ENCODE results near the gene MVP.
"Not testable (repeated sequence)": the region's sequence is repeated elsewhere in the genome, so short reads cannot be mapped to it uniquely, and the experiment has no call there.

Gene MVP

GRCh38 chr16:29791845-29792807 lies 28.1 kb upstream of the MVP start:
- Mint-ChIP-seq H3K27me3 (ENCODE audit: low read depth, poor library complexity) (no peaks in the 10 kb centered on the region), H3K9me3 (no peaks in the 10 kb centered on the region), H3K4me3 (peak overlapping the region; percentile 99), H3K4me1 (peaks cover 43% of the 10 kb centered on the region), H3K27ac (peak overlapping the region; percentile 60), H3K36me3 (ENCODE audit: low read depth) (peaks cover 42% of the 10 kb centered on the region)
- no peak for DNase-seq
- TF ChIP-seq CTCF (IDR thresholded peaks at IDR 0.05): no peak

DNA sequence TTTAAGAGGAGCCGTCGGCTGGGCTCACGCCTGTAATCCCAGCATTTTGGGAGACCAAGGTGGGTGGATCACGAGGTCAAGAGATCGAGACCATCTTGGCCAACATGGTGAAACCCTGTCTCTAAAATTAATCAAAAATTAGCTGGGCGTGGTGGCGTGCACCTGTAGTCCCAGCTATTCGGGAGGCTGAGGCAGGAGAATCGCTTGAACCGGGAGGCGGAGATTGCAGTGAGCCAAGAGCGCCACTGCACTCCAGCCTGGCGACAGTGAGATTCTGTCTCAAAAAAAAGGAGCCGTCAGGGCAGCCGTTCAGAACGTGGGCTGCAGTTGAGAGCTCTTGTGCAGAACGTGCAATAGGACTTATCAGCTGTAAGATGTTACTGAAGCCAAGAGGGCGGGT lies 27.1 kb upstream of the MVP start:
- not testable (repeated sequence) for H3K9me3 Mint-ChIP-seq; H3K27me3 Mint-ChIP-seq (ENCODE audit: low read depth, poor library complexity); DNase-seq
- Mint-ChIP-seq H3K27ac (peak overlapping the region; percentile 43), H3K4me3 (peak overlapping the region; percentile 99), H3K4me1 (peaks cover 43% of the 10 kb centered on the region), H3K36me3 (ENCODE audit: low read depth) (peaks cover 50% of the 10 kb centered on the region)

DNA sequence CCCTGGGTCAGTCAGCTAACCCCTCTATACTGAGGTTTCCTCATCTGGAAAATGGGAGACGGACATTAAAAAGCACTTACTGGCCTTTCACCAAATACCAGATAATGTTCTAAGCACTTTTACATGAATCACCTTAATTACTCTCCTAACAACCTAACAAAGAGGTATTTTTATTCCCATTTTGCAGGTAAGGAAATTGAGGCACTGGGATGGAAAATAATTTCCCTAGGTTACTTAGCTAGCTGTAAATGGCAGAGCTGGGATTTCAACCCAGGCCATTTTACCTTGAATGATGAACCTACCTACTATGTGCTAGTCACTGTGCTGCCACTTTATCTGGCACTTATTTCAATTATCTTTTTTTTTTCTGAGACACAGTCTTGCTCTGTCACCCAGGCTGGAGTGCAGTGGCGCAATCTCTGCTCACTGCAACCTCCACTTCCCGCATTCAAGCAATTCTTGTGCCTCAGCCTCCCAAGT lies 26.0 kb upstream of the MVP start:
- Mint-ChIP-seq H3K27me3 (ENCODE audit: low read depth, poor library complexity) (no peaks in the 10 kb centered on the region), H3K4me3 (no peak overlapping the region), H3K4me1 (peaks cover 43% of the 10 kb centered on the region), H3K9me3 (no peaks in the 10 kb centered on the region), H3K27ac (no peak overlapping the region), H3K36me3 (ENCODE audit: low read depth) (peaks cover 61% of the 10 kb centered on the region)
- no peak for TF ChIP-seq CTCF (IDR thresholded peaks at IDR 0.05)
- DNase-seq: no peak

GRCh38 chr16:29802416-29802935 lies 17.8 kb upstream of the MVP start:
- H3K4me3 Mint-ChIP-seq: no peak overlapping the region
- peak overlapping the region; percentile 80 for H3K27ac Mint-ChIP-seq
- peaks cover 26% of the 10 kb centered on the region for H3K4me1 Mint-ChIP-seq
- peaks cover 3% of the 10 kb centered on the region for H3K27me3 Mint-ChIP-seq (ENCODE audit: low read depth, poor library complexity)
- peaks cover 47% of the 10 kb centered on the region for H3K36me3 Mint-ChIP-seq (ENCODE audit: low read depth)
- TF ChIP-seq CTCF (IDR thresholded peaks at IDR 0.05): no peak
- H3K9me3 Mint-ChIP-seq: no peaks in the 10 kb centered on the region
- no peak for DNase-seq

DNA sequence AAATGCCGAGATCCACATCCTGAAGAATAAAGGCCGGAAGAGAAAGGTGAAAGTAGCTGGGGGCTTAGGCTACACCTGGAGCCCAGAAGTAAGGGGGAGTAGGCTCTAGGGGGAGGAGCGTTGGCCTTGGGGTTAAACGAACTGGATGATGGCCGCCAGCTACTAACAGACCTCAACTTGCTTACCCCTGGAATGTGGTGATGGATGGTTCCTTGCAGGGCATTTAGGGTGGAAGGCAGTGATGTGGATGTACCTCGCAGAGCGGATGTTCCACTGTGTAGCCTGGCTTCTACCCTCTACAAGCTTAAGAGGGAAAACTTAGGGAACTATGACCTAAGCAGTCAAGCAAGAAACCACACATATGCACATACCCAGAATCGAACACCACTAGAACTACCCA lies 16.2 kb upstream of the MVP start:
- Mint-ChIP-seq H3K4me3 (peak overlapping the region; percentile 84), H3K36me3 (ENCODE audit: low read depth) (peaks cover 38% of the 10 kb centered on the region), H3K4me1 (peaks cover 41% of the 10 kb centered on the region), H3K27ac (peak overlapping the region; percentile 90), H3K9me3 (no peaks in the 10 kb centered on the region), H3K27me3 (ENCODE audit: low read depth, poor library complexity) (peaks cover 3% of the 10 kb centered on the region)
- no peak for DNase-seq
- TF ChIP-seq CTCF (IDR thresholded peaks at IDR 0.05): no peak

DNA sequence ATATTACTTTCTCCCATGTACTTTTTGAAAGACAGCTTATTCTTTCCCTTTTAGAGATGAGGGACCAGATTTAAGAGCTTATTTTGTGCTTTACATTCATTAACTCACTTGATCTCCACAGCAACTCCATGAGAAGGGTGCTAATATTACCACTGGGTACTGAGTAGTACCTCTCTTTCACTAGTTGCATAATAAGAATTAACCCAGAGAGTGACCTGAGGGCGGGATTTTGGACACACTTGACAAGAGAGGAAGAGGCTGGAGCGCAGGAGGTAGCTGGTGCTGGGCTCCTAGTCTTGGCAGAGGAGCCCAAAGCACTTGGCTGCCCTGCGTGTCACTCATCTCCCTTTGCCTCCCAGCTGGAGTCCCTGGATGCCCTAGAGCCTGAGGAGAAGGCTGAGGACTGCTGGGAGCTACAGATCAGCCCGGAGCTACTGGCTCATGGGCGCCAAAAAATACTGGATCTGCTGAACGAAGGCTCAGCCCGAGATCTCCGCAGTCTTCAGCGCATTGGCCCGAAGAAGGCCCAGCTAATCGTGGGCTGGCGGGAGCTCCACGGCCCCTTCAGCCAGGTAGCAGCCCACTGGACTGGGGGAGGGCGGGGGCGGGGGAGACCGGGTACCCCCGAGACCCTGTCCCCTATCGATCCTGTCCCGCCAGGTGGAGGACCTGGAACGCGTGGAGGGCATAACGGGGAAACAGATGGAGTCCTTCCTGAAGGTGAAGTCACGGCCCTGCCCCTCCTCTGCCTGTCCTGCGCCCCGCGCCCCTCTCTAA lies 15.6 kb upstream of the MVP start:
- peak overlapping the region; percentile 99 for H3K27ac Mint-ChIP-seq
- no peak for TF ChIP-seq CTCF (IDR thresholded peaks at IDR 0.05)

More for the DNA sequence above, 15.6 kb upstream of the MVP start:
- peaks cover 45% of the 10 kb centered on the region for H3K4me1 Mint-ChIP-seq
- H3K4me3 Mint-ChIP-seq: peak overlapping the region; percentile 99
- peaks cover 3% of the 10 kb centered on the region for H3K27me3 Mint-ChIP-seq (ENCODE audit: low read depth, poor library complexity)
- no peak for DNase-seq
- H3K36me3 Mint-ChIP-seq (ENCODE audit: low read depth): peaks cover 31% of the 10 kb centered on the region
- no peaks in the 10 kb centered on the region for H3K9me3 Mint-ChIP-seq

Measured in nephron progenitor cell (in vitro differentiated cells).